Thoracic aorta (tissue), 2 donors: ENCODE measurements around the gene FBXO8. TPM values are rescaled to one million over a fixed set of nuclear protein-coding genes. Genes with fewer than 3 reads are reported as not detected.

Source experiments
- ATAC-seq: fragments of 150-250 bp; one replicate; pipeline ENCODE4 v1.8.0; 2017; ENCODE audit warnings: low read depth; ENCODE audit not compliant: insufficient number of reproducible peaks, low FRiP score
- DNase-seq: peaks from one replicate; pipeline ENCODE4 v3.0.0-alpha.2; 2020; ENCODE audit warnings: low spot score
- H3K27ac ChIP-seq, 2 donors: fragments of 200-600 bp; sonication (generic); 1 replicate in 1 of 2; 2 replicates in 1 of 2; pipeline ENCODE4 v1.5.1; 2016; ENCODE audit warnings: mild to moderate bottlenecking in 2 of 2, moderate library complexity in 2 of 2
- H3K27me3 ChIP-seq: fragments of 200-600 bp; sonication (generic); replicated peaks from 2 replicates; pipeline ENCODE4 v1.6.0; 2016; ENCODE audit warnings: mild to moderate bottlenecking; ENCODE audit not compliant: insufficient read depth
- H3K36me3 ChIP-seq: fragments of 200-600 bp; sonication (generic); one replicate; pipeline ENCODE4 v1.5.1; 2016
- H3K4me1 ChIP-seq, 2 donors: fragments of 200-600 bp; sonication (generic); 1 replicate in 1 of 2; 2 replicates in 1 of 2; pipeline versions ENCODE4 v1.5.1 to v1.6.0; 2016; ENCODE audit warnings: low read depth in 2 of 2, mild to moderate bottlenecking in 1 of 2; ENCODE audit not compliant: control insufficient read depth in 1 of 2
- H3K4me3 ChIP-seq: fragments of 200-600 bp; sonication (generic); 2 replicates; pipeline ENCODE4 v1.5.1; 2016; ENCODE audit warnings: mild to moderate bottlenecking
- H3K9me3 ChIP-seq: fragments of 200-600 bp; sonication (generic); 2 replicates; pipeline ENCODE4 v1.5.1; 2016
- total RNA-seq, 2 donors: library from RNA; depleted of rRNA; stranded (reverse); fragments of >200 nt; gene quantifications; one replicate each; pipeline versions ENCODE4 v1.1.0 to v1.2.3, GENCODE V29; 2016
- TF ChIP-seq, protein P1 (sequence below): fragments of 200-600 bp; sonication (generic); IDR thresholded peaks from one replicate; pipeline ENCODE4 v1.5.1; 2019; ENCODE audit warnings: antibody characterized with exemption

The FBXO8 gene
- total RNA-seq, 2 donors from 2014 or later, result 19.6 to 25.5 TPM

DNA sequence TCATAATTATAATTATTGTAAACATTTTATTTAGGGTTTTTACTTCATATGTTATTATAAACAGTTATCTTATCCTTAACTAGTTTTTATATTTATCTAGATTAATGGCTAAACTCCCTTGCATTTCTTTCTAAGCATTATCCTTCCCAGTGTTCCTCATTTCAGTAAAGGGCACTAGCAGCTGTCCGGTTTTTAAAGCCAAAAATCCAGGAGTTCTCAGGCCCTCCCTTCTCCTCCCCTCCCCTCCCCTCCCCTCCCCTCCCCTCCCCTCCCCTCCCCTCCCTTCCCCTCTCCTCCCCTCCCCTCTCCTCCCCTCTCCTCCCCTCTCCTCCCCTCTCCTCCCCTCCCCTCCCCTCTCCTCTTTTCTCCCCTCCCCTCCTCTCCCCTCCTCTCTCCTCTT is 58.9 kb downstream of the FBXO8 start:
- H3K9me3 ChIP-seq, result no peaks in the 10 kb centered on the region
- H3K4me1 ChIP-seq, result no peaks in the 10 kb centered on the region
- TF ChIP-seq, protein P1, sequence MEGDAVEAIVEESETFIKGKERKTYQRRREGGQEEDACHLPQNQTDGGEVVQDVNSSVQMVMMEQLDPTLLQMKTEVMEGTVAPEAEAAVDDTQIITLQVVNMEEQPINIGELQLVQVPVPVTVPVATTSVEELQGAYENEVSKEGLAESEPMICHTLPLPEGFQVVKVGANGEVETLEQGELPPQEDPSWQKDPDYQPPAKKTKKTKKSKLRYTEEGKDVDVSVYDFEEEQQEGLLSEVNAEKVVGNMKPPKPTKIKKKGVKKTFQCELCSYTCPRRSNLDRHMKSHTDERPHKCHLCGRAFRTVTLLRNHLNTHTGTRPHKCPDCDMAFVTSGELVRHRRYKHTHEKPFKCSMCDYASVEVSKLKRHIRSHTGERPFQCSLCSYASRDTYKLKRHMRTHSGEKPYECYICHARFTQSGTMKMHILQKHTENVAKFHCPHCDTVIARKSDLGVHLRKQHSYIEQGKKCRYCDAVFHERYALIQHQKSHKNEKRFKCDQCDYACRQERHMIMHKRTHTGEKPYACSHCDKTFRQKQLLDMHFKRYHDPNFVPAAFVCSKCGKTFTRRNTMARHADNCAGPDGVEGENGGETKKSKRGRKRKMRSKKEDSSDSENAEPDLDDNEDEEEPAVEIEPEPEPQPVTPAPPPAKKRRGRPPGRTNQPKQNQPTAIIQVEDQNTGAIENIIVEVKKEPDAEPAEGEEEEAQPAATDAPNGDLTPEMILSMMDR, result no peak
- no peak overlapping the region for H3K4me3 ChIP-seq
- no peaks in the 10 kb centered on the region for H3K36me3 ChIP-seq
- DNase-seq (no peak), ATAC-seq (no peak)
- no peak overlapping the region for H3K27ac ChIP-seq
- H3K27me3 ChIP-seq, result no peaks in the 10 kb centered on the region

DNA sequence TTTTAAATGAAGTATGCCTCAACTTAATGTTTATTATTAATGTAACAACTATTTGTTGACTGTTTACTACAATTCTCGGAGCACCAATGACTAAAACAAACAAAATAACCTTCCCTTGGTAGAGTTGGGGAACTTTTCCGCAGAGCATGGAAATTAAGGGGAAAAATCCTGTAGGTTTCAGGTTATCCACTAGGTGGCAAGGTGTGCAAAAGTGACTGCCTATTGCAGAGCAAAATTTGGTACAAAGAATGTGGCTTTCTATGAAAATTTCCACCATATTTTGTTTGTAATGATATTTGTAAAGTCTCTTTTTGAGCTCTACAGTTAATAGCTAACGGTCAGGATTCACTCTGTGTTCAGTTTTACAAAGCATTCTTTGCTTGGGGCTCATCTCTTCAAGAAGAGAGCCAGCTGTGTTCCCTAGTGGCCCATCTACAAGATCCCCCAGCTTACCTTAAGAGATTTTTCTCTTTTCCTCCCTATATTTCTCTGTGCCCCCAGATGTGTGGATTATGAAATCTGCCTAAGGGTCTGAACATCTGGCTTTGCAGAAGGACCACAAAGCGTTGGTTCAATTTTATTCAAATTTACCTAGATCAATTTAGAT is 61.1 kb downstream of the FBXO8 start:
- Histone ChIP-seq H3K4me1 (peaks cover 7 to 13% of the 10 kb centered on the region in 2 donors), H3K9me3 (no peaks in the 10 kb centered on the region), H3K27ac (no peak overlapping the region), H3K4me3 (no peak overlapping the region), H3K36me3 (no peaks in the 10 kb centered on the region), H3K27me3 (peaks cover 6% of the 10 kb centered on the region)
- TF ChIP-seq, protein P1, result peak; percentile 59
- DNase-seq (no peak), ATAC-seq (no peak)

DNA sequence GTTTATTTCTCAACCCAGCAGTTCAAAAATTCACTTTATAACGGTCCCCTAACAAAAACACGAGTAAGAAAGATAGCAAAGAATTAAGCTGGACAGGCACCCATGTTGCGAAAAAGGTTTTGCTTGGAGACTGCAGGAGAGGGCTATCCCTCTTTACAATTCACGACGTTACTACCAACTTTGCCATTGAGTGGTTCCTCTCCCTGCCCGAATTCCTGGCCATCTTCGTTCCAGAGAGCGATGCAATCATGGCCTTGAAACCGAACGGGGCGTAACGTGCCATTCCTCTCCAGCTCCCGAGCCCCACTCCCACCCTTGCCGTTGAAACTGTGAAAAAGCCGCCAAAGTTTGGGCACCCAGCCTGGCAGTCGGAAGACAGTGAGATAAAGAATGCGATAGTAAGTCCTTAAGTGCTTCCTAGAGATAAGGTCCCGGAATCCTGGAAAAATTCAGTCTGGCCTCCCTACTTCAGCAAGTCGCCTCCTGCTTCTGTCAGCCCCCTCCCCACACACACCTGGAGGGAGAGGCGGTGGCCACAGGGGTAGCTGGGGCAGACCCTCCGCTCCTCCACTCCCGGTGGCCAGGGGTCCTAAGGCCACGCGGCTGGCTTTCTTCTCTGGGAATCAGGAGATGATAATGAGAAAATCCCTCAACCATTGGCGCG is 65.2 kb downstream of the FBXO8 start:
- H3K27ac ChIP-seq, result no peak overlapping the region
- no peaks in the 10 kb centered on the region for H3K36me3 ChIP-seq
- H3K4me1 ChIP-seq, result peaks cover 17 to 36% of the 10 kb centered on the region in 2 donors
- TF ChIP-seq, protein P1, result no peak
- no peak for DNase-seq
- ATAC-seq, result no peak
- no peaks in the 10 kb centered on the region for H3K9me3 ChIP-seq
- H3K4me3 ChIP-seq, result peak overlapping the region; percentile 69
- H3K27me3 ChIP-seq, result peaks cover 14% of the 10 kb centered on the region

DNA sequence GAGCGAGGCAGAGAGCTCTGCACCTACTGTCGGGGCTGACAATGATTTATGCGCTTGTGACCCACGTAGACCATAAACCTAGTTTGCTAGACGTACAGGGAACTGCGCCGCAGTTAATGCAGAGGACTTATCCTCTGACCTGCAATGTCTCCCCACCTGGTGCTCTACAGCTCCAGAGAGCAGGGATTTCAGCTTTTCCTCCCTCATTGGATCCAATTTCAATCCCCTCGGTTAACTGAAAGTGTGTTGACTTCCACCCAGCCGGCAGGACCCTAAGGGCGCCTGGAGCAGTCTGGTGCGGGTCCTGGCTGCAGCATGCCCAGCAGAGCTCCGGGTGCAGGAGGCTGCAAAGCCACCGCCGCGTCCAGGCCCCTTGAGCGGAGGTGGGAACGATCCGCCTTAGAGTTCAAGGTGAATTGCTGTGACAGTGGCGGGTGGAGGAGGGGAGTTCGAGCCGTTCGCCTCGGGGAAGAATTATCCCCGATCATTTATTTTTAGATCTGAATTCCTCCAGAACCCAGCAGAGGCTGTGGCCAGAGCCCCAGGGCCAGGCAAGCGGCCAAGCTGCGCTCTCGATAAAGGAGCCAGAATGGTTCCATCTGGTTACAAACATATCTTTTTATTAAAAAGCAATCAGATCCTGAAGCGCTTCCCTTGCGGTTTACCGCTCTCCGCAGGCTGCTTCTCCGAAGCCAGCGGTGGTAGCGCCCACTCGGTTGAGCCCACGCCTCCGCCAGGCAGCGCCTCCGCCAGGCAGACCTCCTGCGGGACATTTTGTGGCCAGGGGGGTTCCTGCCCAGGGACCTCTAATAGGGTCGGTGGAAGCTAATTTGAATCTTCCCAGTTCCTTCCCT is 66.0 kb downstream of the FBXO8 start:
- no peak for ATAC-seq
- peaks cover 14% of the 10 kb centered on the region for H3K27me3 ChIP-seq
- H3K9me3 ChIP-seq, result no peaks in the 10 kb centered on the region
- no peak for DNase-seq
- no peak overlapping the region for H3K27ac ChIP-seq
- no peaks in the 10 kb centered on the region for H3K36me3 ChIP-seq
- peak overlapping the region; percentile 69 for H3K4me3 ChIP-seq
- TF ChIP-seq, protein P1, result no peak
- peaks cover 17 to 36% of the 10 kb centered on the region in 2 donors for H3K4me1 ChIP-seq

DNA sequence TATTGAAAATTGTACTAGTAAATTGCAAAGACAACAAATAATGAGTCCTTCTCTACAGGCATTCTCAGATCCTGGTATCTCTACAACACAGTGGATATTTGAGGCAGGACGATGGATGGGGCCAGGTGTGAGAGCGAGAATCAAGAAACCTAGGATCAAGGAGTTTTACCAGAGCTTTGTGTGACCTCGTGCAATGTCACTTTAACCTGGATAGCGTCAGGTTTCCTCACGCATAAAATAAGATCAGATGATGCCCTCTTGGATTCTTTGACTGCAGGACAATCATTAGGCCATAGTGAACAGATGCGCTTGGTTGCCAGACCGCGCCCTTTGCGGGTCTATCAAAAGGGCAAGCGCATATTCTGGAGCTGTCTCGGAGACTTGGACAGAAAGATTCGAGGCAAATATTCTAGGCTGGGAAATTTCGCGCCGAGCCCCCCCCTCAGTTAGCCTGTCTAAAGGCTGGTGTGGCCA is 66.6 kb downstream of the FBXO8 start:
- ATAC-seq, result no peak

More for the DNA sequence above, 66.6 kb downstream of the FBXO8 start:
- TF ChIP-seq, protein P1, result no peak
- DNase-seq, result no peak
- peaks cover 14% of the 10 kb centered on the region for H3K27me3 ChIP-seq
- H3K9me3 ChIP-seq, result no peaks in the 10 kb centered on the region
- H3K4me1 ChIP-seq, result peaks cover 17 to 36% of the 10 kb centered on the region in 2 donors
- peak overlapping the region; percentile 69 for H3K4me3 ChIP-seq
- H3K27ac ChIP-seq, result no peak overlapping the region
- no peaks in the 10 kb centered on the region for H3K36me3 ChIP-seq
